ENCODE results near the gene PTGER3.
"Not testable (repeated sequence)": the region's sequence is repeated elsewhere in the genome, so short reads cannot be mapped to it uniquely, and the experiment has no call there.

PTGER3 gene

GRCh38 chr1:71001624-71002023 lies 46.0 kb downstream of the PTGER3 start:
- DNase-seq: no peak

DNA sequence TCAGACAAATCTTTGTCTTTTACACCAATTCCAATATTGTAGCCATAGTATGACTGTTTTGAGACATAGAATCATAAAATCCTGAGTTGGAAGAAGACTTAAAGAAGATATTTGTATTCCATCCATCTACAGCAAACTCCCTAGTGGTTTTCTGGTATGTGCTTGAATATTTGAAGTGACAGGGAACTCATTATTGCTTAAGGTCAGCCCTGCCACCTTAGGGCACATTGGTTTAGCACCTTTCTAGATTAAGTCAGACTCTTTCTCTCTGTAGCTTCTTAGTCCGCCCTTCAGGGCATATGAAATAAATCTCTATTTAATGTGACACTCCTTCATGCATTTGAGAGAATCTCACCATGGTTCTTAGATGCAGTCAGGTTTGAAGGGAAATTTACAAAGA lies 49.8 kb downstream of the PTGER3 start:
- DNase-seq: no peak

DNA sequence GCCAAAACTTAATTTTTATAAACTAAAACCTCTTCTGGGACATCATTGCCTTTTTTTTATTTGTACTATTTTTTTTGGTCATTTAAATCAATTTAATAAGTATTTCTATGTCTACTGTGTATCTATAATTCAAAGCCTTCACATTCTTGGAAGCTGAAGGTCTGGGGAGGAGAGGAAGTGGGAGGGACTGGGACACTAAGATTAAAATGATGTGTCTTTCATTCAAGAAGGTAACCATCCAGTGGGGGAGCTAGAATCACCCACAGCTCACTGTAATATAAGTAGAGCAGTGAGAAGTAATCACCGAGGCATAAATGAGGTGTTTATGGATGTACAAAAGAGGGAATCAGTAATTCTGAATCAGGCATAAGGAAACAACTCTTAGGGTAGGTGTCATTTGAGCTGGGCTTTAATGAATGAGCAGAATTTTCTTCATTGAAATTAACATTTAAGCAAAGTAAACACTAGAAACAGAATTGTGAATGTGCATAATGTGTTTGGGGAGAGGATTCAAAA lies 52.8 kb downstream of the PTGER3 start:
- no peak for DNase-seq

- no peak for DNase-seq
These were observed 53.8 kb downstream of the PTGER3 start for GRCh38 chr1:70993798-70994197.

DNA sequence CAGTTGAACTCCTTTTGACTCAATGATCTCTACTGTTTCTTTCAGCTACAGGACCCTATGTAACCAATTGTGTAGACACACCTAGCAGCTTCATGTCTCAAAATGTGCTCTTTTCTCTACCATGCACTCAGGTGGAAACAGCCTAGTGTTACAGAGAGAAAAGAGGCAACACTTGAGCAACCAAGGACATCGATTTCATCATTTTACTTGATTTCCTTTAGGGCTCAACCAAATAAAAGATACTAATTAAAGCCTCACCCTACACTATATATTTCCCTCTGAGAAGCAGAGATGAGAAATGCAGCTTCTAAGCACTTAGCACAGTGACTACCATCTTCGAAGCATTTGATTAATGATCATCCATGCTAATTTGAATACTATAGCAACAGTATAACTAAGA lies 55.1 kb downstream of the PTGER3 start:
- no peak for DNase-seq

- no peak for DNase-seq
These were observed 57.0 kb downstream of the PTGER3 start for GRCh38 chr1:70990469-70991253.

- no peak for DNase-seq
These were observed 60.1 kb downstream of the PTGER3 start for GRCh38 chr1:70987497-70987896.

DNA sequence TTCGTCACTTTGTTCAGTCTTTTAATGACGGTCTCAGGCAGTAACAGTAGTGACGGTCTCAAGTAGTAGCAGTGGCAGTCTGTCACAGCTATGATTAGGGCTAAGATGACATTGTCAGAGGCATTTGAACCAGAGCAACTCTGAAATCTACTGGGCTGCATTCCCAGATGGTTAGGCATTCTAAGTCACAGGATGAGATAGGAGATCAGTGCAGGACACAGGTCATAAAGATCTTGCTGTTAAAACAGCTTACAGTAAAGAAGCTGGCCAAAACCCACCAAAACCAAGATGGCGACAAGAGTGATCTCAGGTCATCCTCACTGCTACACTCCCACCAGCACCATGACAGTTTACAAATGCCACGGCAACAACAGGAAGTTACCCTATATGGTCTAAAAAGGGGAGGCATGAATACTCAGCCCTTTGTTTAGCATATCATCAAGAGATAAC lies 61.8 kb downstream of the PTGER3 start:
- not testable (repeated sequence) for DNase-seq

DNA sequence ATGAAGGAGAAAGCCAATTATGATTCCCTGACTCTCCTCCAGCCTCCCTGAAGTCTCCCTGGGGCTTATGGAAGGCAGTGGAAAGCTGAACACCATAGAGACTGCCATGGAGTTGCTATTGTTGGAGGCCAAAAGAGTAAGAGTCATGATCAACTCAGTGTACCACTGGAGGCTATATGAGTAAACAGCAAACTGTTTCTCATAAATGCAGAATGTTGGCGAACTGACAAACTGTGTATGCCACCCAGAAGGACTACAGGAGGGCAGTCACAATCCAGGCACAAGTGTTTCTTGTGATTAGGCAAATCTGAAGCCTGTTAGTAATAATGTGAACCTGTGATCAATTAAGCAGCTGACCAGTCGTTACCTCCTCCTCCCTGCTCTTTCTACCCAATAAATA lies 62.3 kb downstream of the PTGER3 start:
- not testable (repeated sequence) for DNase-seq

- DNase-seq: no peak
These were observed 67.3 kb downstream of the PTGER3 start for GRCh38 chr1:70980361-70980760.

DNA sequence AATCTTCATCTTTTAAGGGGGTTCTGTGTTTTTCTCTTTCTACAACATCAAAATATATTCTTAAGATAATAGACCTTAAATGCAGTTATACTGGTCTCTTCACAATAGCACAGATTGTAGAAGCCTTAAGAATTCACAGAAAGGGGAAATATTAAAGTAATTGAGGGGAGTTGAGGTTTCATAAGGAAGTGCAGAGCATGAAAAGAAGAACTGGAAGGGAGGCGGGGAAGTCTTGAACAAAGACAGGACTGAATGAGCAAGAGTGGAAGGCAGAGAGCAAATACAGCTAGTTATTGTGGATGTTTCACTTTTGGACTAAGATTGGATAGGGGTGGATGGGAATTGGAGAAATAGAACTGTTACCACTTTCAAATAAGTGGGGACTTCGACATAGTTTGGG lies 67.7 kb downstream of the PTGER3 start:
- DNase-seq: no peak

GRCh38 chr1:70979313-70979712 lies 68.3 kb downstream of the PTGER3 start:
- no peak for DNase-seq

DNA sequence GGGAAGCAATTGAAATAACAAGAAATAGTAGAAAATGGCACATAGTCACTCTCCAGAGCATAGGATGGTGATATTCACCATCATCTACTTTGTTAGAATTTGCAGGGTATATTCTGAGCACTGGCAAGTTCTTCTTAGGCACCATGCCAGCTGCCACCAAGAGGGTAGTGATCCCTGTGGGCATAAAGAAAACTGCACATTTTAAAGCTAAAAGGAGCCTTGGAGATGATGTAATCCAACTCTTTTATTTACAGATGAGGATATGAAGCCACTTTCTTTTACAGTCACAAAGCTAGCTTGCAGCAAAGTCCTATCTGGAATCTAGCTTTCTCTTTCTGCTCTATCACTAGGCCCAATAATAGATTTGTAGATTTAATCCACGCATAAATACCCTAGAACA lies 69.0 kb downstream of the PTGER3 start:
- DNase-seq: no peak

DNA sequence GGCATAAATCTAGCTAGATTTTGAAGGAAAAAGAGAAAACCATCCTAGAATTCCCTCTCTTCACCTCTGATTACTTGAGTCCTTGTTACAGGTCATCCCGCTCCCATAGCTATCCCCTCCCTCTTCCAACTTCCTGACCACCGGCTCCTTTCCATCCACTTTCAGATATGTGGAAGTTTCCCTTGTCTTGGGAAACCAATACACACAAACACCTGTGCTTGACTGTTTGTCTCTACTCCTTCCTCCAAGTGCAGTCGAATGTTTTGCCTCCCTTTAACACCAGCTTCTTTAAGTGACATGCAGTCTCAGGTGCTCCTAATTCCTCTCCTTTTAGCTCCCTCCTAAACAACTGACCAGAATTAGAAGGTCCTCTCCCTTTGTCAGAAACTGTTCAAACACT lies 70.0 kb downstream of the PTGER3 start:
- DNase-seq: no peak

DNA sequence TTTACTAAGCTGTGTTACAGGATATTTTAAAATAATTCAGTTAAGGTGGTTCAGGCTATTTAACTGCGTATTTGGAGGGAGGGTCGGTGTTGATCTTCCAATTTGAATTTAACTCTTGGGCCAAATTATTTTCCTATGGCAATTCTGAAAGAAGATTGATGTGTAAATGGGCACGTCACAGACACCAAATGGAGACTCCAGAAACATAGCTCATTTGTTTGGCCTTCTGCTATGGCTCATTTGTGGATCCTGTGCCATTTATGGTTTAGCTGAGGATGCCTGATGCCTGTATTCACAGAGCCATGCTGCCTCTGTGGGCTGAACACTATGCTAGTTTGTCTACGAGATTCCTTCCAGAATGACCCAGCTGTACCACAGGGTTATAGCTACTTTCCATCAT lies 70.6 kb downstream of the PTGER3 start:
- DNase-seq: no peak

- DNase-seq: no peak
These were observed 73.9 kb downstream of the PTGER3 start for GRCh38 chr1:70973754-70974153.

GRCh38 chr1:70970407-70970806 lies 77.2 kb downstream of the PTGER3 start:
- DNase-seq: no peak

DNA sequence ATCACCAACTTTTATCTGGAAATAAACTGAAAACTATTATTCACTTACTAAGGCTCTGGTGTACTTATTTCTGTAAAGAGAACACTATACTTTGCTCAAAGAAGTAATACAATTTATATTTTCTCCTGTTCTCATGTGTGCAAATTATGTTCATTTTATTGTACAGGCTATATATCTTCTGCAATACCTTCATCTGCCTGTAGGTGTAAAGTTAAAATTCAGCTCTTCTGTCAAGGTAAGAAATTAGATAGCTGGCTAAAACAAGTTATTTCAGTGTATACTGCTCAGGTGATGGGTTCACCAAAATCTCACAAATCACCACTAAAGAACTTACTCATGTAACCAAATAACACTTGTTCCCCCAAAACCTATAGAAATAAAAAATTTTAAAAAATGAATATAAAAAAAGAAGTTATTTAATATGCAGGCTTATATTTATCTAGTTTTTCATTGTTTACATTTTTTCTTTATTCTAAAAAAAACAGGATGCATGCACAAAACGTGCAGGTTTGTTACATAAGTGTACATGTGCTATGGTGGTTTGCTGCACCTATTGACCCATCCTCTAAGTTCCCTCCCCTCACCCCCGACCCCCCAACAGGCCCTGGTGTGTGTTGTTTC lies 81.5 kb downstream of the PTGER3 start:
- no peak for DNase-seq

GRCh38 chr1:70963374-70963773 lies 84.2 kb downstream of the PTGER3 start:
- DNase-seq: no peak

DNA sequence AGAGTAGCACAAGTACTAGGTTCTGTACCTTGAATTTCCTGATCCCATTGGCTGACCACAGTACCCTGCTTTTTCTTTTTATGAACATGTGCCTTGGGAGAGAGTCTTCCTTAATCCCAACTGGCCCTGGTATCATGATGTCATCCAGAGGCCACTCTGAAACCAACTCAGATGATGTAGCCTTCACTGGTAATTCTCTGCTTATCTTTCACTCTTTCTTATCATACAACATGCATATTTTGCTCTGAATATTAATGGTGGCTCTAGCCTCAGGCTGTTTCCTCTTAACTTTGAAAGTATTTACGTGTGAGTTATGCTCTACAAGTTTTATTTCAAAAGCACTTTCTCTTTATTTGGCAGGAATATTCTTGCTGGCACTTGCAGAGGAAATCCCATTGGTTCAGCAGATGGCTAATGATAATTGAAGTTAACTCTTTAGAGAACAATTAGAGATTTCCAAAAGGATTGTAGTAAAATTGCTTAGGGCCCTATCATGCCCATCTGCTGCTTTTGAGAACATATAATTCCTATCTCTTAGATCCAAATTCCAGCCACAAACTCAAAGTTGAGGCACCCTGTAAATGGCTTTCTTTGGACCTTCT lies 86.1 kb downstream of the PTGER3 start:
- no peak for DNase-seq

DNA sequence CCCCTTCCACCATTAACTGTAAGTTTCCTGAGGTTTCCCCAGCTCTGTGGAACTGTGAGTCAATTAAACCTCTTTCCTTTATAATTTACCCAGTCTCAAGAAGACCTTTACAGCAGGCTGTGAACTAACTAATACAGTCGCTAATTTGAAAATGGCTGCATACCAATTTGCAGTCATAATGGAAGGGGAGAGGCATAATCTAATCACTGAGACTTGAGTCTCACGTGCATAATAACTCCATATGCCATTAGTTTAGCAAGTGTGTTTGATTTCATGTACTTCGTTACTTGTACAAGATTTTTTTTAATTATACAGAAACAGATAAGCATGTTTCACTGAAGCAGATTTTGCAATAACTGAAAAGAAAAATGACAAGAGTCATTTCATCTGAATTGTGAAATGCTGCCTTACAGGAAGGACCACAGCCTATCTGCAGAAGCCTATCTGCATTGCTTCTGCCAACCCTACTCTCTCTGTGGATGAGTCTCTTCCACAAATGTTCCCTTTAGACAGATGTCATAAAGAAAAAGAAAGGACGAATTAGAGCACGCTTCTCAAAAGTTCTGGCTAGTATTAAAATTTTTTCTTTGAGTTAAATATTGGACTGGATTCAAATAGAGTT lies 99.1 kb downstream of the PTGER3 start:
- DNase-seq: no peak

DNA sequence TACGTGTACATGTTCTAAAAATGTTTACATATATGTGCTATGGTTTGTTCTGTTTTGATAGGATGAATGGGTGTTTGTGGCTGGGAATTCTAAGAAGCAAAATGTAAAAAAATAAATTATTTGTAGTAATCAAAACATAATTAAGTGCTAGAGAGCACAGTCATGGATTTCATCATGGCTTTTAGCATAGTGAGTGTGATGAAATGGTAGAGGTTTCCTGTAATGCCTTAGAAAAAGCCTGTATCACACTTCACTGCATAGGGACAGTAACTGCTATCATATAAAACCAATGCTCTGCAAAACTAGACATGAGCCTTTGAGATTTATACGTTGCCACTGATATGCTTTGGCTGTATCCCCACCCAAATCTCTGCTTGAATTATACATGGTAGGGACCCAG lies 99.8 kb downstream of the PTGER3 start:
- DNase-seq: no peak

DNA sequence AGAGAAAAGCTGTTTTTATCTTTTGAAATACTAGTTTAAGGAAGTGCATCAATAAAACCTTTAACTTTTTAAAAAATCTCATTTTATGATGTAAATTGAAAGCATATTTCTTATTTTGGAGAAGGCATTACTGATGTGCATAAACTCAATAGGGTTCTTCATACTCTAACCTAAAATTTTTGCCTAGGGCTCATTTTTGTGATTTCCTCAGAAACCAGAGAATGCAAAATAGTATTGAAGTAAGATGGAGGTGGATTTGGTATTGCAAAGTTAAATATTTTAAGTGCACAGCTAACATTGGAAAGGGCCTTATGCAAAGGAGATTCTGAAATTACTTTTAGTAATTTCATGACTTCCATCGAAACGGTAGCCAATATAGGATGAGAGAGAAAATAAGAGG lies 101.9 kb downstream of the PTGER3 start:
- DNase-seq: no peak

GRCh38 chr1:70945251-70945650 lies 102.4 kb downstream of the PTGER3 start:
- no peak for DNase-seq
